Cardiac fibroblast (primary cell): ENCODE data around the gene SLC66A2.

Experiments used
- DNase-seq, 2 donors: peaks; one replicate each; pipeline versions ENCODE4 v3.0.0 to v3.0.0-alpha.2; 2010; ENCODE audit warnings: low read depth in 2 of 2
- H3K4me3 ChIP-seq, 2 donors: replicated peaks in 1 of 2; 1 replicate in 1 of 2; 2 replicates in 1 of 2; pipeline ENCODE4 v1.5.1; 2011; ENCODE audit warnings: low read depth in 2 of 2, low read length in 2 of 2, mild to moderate bottlenecking in 2 of 2, moderate library complexity in 1 of 2
- CTCF ChIP-seq: IDR thresholded peaks from one replicate; pipeline ENCODE4 v1.5.1; 2011; ENCODE audit warnings: low read depth, mild to moderate bottlenecking, low read length, inconsistent platforms

Gene SLC66A2

GRCh38 chr18:79971986-79972385 is 20.5 kb upstream of the SLC66A2 start:
- H3K4me3 ChIP-seq = no peak overlapping the region
- TF ChIP-seq CTCF = no peak
- no peak for DNase-seq

- TF ChIP-seq CTCF = no peak
- H3K4me3 ChIP-seq = no peak overlapping the region
- DNase-seq = no peak
Measured at GRCh38 chr18:79971211-79971952, 19.9 kb upstream of the SLC66A2 start.

- H3K4me3 ChIP-seq = no peak overlapping the region
- no peak for DNase-seq
- no peak for TF ChIP-seq CTCF
Measured at GRCh38 chr18:79970419-79971133, 19.1 kb upstream of the SLC66A2 start.

GRCh38 chr18:79965119-79965902 is 13.9 kb upstream of the SLC66A2 start:
- DNase-seq = peak; percentile 77 to 85
- no peak for TF ChIP-seq CTCF
- H3K4me3 ChIP-seq = peak overlapping the region; percentile 61 to 68

- TF ChIP-seq CTCF = no peak
- H3K4me3 ChIP-seq = peak within 1 kb of the TSS; percentile 61 to 68
- DNase-seq = peak; percentile 27 to 51
Measured at GRCh38 chr18:79964330-79965118, 13.1 kb upstream of the SLC66A2 start, which contains the start of gene HSBP1L1. Gene HSBP1L1, plus strand, starts transcription at chr18:79964643. Its CDS starts 93 bp downstream, at chr18:79964736.
